Stimulated activated CD4-positive, alpha-beta T cell treated with anti-CD3 and anti-CD28 coated beads, Interleukin-1b, Interleukin-23, amount 100 ng/mL, for 1 hour (primary cell): ENCODE results near the gene ZNF593OS.
A peak's percentile ranks its signal among the peaks of the same experiment; 100 is the strongest.

ENCODE experiments used
- DNase-seq, 2 donors: peaks; one replicate each; pipeline ENCODE4 v3.0.0-alpha.2; 2020; ENCODE audit warnings: low read depth in 2 of 2

The ZNF593OS gene

DNA sequence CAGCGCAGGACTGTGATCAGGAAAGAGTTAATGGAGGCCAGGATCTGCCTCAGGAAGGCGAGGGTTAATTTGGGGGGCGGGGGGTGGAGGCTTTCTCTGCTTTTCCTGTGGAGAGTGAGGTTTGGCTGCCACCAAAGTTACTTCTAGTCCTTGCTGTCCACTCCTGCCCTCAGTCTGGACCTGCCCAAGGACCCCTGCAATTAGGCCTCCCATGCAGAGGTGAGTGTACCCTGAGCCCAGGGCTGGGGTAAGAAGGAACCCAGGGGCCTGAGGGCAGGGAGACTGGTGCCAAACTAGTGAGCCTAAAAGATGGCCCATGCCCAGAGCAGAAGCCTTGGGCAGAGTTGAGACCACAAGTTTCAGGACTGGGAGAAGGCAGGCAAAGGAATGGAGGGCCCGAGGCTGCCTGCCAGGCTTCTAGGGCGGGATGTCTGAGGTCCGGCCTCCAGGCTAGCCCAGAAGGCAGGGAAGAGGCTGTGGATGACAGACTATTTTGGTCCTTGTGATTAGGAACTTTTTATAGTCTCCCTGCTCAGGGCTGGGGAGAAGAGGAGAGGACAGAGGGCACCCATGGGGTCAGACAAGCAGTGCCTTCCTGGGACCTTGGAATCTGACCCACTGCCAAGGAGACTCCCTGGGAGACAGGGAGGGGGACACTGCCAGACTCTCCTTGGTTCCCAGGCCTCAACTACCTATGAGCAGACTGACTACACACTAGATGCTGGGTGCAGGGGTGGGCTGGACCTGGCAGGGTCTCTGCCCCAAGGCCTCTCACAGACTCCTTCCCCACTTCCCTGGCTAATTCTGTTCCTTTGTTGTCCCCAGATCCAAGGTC, 12.5 kb downstream of the ZNF593OS start, which contains the start of gene FAM110D:
TSS of gene FAM110D (plus strand) at position 172 of the 835 bp plus-strand sequence. CDS start 2,213 bp downstream, outside the sequence.
- DNase-seq = no peak

DNA sequence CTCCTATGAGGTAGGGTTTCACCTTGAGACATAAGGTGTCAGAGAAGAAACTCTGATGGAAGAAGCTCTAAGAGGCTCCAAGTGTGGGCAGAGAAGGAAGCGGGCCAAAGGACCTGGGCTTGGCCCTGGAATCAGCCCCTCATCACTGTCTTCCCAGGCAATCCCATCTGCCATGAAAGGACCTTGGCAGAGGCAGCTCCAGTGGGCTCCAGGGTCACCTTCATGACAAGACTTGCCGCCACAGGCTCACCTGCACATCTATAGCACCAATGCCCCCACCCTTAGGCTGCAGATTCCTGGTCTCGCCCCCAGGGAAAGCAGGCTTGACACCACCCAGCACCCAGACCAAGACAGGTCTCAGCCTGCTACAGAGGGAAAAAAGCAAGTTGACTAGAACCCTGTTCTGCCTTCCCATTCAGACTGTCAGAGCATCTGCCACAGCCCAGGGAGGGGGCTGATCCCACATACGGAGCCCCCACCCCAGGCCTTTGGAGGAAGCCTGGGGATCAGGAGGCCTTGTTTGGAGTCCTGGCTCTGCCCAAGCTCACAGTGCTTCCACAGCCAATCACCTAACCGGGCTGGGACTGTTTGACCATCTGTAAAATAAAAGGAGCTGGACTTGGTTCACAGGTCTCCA, 13.2 kb downstream of the ZNF593OS start:
- no peak for DNase-seq

- no peak for DNase-seq
Observed at GRCh38 chr1:26156285-26157038, 15.2 kb downstream of the ZNF593OS start.

GRCh38 chr1:26155370-26156284, 16.0 kb downstream of the ZNF593OS start:
- no peak for DNase-seq

GRCh38 chr1:26154750-26155149, 16.9 kb downstream of the ZNF593OS start:
- DNase-seq = no peak

- DNase-seq = no peak
Observed at GRCh38 chr1:26153966-26154532, 17.6 kb downstream of the ZNF593OS start.

DNA sequence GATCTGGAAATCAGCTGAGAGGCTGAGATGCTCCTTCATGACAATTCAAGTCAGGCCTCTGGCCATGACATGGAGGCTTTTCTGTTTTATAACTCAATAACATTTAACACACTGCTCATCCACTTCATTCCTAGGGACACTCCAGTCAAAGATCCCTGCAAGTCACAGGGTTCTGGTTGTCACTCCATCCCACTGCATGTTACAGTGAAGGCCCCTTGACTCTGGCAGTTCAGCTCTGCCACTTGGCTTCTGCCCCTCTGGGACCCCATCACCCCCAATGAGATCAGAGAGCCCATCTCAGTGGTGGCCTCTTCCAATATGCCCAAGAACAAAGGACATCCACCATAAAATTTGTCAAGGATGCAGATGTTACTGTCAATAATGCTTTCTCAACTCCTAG, 22.7 kb downstream of the ZNF593OS start:
- no peak for DNase-seq

DNA sequence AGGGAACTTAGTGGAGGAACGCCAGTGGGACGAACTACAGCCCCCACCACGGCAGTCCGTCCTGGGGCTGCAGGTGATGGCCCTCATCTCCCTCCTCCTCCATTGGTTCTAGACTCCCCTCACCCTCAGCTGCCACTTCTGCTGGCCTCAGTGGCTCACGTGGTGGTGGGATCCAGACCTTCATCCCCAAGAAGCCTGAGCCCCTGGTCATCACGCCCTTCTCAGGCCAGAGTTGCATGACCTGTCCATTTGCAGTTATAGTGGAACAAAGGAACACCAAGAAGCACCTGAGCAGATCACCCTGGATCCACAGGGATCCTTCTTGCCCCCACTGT, 25.7 kb downstream of the ZNF593OS start:
- no peak for DNase-seq

GRCh38 chr1:26145041-26145959, 26.3 kb downstream of the ZNF593OS start:
- peak; percentile 48 for DNase-seq

GRCh38 chr1:26142159-26142558, 29.5 kb downstream of the ZNF593OS start:
- no peak for DNase-seq

- DNase-seq = no peak
Observed at GRCh38 chr1:26138974-26139558, 32.6 kb downstream of the ZNF593OS start.

DNA sequence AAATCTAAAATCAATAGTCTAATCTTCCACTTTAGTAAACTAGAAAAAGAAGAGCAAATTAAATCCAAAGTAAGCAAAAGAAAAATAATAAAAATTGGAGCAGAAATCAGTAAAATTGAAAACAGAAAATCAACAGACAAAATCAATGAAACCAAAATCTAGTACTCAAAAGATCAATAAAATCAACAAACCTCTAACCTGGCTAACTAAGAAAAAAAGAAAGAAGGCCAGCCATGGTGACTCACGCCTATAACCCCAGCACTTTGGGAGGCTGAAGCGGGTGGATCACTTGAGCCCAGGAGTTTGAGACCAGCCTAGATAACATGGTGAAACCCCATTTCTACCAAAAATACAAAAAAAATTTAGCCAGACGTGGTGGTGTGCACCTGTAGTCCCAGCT, 37.2 kb downstream of the ZNF593OS start:
- DNase-seq = no peak

GRCh38 chr1:26132834-26133167, 38.8 kb downstream of the ZNF593OS start:
- DNase-seq = no peak

DNA sequence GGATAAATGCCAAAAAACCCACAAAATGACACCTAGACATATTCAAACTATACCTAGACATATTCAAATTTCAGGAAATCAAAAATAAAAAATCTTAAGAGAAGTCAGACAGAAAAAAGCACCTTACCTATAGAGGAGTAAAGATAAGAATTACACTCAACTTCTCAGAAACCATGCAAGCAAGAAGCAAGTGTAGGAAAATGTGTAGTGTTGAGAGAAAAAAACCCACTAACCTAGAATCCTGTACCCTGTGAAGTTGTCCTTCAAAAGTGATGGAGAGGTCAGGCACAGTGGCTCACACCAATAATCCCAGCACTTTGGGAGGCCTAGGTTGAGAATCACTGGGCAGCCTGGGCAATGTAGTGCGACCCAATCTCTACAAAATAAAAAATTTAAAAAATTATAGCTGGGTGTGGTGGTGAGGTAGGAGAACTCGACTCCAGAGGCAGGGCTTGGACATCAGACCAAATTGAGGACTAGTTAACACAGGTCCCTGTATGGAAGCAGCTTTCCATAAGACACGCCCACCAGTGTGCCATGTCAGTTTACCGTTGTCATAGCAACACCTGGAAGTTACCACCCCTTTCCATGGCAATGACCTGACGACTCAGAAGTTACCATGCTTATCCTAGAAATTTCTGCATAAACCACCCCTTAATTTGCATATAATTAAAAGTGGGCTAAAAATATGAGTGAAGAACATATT, 39.4 kb downstream of the ZNF593OS start:
- no peak for DNase-seq

DNA sequence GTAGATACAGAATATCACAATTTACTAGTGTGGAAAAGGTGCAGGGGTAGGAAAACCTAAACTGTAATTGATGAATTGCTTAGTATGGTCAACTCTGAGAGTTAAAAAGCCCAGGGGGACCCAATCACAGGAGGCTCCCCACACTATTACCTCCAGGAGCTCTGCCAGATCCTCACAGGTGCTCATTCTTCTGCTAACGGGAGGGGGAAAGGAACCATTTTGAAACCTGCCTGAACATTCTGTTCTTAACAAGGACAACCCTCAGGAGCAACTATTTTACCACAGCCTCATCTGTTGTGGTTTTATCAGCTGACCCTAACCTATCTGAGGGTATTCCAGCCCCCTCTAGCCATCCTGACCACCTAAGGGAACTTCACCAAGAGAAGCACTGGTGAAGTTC, 40.9 kb downstream of the ZNF593OS start:
- no peak for DNase-seq

DNA sequence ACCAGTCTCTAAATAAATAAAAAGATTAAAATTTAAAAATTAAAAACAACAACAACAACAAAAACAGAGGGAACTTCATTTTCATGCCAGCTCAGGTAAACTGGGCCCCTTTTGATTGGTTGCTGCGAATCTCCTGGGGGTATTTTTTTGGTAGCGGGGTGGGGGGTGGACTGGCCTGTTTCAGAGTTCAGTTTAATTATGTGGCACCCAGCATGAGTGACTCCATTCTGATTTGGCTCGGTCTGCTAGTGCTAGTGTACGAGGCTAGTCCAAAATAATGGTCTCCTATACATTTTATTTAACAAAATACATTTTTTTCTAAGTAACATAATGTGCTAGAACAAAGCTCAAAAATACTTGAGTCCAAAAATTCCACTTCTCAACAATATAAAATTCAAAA, 41.9 kb downstream of the ZNF593OS start:
- no peak for DNase-seq

DNA sequence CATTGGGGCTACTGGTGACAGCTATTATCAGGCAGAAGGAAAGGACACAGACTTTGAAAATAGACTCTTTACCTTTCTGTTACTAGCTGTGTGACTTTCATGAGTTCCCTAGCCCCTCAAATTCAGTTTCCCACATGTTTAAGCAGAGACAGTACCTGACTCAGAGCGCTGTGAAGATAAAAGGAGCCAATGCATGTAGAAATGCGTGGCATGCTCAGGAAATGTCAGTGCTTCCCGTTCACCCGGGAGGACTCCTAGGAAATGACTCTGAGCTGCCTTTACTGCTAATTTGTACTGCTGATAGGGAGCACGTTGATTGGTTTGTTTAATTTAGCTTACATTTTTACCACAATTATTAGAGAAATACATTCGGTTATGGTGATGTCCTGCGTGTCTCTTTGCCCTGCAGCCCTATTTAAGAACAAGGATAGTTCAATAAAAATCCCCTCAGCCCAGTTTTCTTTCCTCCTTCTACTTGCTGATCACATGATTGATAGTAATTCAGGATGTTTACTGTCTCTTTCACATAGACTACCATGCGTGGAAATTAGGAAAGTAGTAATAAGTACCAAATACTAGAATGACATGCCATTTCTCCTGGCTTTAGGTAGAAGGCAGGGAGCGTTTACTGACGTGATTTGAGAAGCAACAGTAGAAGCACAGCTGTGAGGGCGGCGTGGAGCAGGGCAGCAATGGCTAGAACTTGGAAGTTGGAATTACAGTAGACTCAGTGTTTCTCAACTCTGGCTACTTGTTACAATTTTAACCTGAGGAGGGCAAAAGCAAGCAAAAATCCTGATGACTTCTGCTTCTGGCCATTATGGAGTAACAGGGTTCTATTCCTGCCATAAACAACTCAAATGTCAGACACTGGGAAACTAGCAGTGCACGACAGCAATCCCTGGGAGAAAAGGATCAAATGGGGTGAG, 44.1 kb downstream of the ZNF593OS start:
- no peak for DNase-seq
